Colonic mucosa (tissue), 4 donors: ENCODE results near the gene WBP4. TPM values are rescaled to one million over a fixed set of nuclear protein-coding genes. Genes with fewer than 3 reads are reported as not detected.

Source experiments
- DNase-seq: peaks from one replicate; pipeline ENCODE4 v3.0.0-alpha.2; 2020
- H3K27ac ChIP-seq: fragments of 200-600 bp; one replicate; pipeline ENCODE4 v1.8.0; 2021
- H3K27me3 ChIP-seq: fragments of 200-600 bp; one replicate; pipeline ENCODE4 v1.8.0; 2021
- H3K36me3 ChIP-seq: fragments of 200-600 bp; one replicate; pipeline ENCODE4 v1.8.0; 2021
- H3K4me1 ChIP-seq: fragments of 200-600 bp; one replicate; pipeline ENCODE4 v1.8.0; 2021; ENCODE audit warnings: mild to moderate bottlenecking
- H3K4me3 ChIP-seq: fragments of 200-600 bp; one replicate; pipeline ENCODE4 v1.8.0; 2021
- H3K9ac ChIP-seq, 2 donors: one replicate each; pipeline ENCODE4 v1.7.0; 2013; ENCODE audit warnings: control low read depth in 2 of 2, low read depth in 2 of 2, low read length in 2 of 2
- H3K9me3 ChIP-seq: fragments of 200-600 bp; one replicate; pipeline ENCODE4 v1.8.0; 2021
- intact Hi-C: fragments of 100-400 bp; cut with DNase I; formaldehyde crosslinking; loops from one replicate; pipeline ENCODE4 v1.14.1; 2022
- total RNA-seq, 2 donors: library from RNA; stranded (reverse); fragmentation: NEBNext Ultra II Directional in 1 of 2; extraction: Animal tissue kit (Norgen Biotek cat#: 25700) in 1 of 2; gene quantifications; one replicate each; pipeline ENCODE4 v1.2.1, GENCODE V29; 2021
- TF ChIP-seq, protein P1 (sequence below): fragments of 200-600 bp; IDR thresholded peaks from one replicate; pipeline ENCODE4 v1.8.0; 2022; ENCODE audit warnings: antibody characterized with exemption, mild to moderate bottlenecking
- donor health status: healthy.
- donor health status: DM: no; HTN: no; CAD: no.
- donor health status: DM: no; HTN: no; CAD: no.

The WBP4 gene
- total RNA-seq, 2 donors from 2014 or later, result 5.8 to 7.5 TPM

DNA sequence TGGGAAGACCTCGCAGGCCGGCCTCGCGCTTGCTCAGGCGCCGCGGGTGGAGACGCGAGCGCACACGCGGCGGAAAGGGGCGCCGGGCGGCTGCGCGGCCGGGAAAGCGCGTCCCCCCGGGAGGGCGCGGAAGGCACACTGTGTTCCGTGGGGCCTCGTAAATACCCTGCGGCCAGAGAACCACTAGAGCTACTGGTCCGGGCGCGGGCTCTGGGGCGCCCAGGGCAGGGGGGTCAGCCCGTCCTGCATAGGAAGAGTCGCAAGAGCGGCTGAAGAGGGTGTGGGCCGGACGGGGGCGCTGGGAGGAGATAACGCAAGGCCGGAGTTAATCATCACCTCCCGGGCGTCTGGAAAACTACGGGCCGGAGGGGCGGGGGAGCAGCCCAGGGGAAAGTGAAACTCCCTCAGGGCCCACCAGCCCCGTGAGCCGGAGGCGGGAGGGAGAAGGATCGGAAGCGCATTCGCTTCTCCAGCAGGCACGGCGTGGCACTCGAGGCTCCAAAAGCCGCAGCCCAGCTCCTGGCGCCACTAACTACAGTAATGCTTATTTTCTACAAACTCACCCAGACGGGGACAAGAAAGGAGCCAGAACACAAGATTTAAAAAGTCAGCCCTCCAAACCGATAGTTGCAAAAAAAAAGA lies 1.1 kb upstream of the WBP4 start:
- TF ChIP-seq, protein P1, sequence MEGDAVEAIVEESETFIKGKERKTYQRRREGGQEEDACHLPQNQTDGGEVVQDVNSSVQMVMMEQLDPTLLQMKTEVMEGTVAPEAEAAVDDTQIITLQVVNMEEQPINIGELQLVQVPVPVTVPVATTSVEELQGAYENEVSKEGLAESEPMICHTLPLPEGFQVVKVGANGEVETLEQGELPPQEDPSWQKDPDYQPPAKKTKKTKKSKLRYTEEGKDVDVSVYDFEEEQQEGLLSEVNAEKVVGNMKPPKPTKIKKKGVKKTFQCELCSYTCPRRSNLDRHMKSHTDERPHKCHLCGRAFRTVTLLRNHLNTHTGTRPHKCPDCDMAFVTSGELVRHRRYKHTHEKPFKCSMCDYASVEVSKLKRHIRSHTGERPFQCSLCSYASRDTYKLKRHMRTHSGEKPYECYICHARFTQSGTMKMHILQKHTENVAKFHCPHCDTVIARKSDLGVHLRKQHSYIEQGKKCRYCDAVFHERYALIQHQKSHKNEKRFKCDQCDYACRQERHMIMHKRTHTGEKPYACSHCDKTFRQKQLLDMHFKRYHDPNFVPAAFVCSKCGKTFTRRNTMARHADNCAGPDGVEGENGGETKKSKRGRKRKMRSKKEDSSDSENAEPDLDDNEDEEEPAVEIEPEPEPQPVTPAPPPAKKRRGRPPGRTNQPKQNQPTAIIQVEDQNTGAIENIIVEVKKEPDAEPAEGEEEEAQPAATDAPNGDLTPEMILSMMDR, result no peak
- DNase-seq, result peak; percentile 93
- Histone ChIP-seq H3K9me3 (no peaks in the 10 kb centered on the region), H3K27me3 (no peaks in the 10 kb centered on the region), H3K9ac (peak overlapping the region; percentile 93 to 98), H3K4me3 (peak overlapping the region; percentile 64), H3K4me1 (peaks cover 27% of the 10 kb centered on the region), H3K36me3 (no peaks in the 10 kb centered on the region), H3K27ac (peak overlapping the region; percentile 96)
- intact Hi-C loops, result no loop called here

DNA sequence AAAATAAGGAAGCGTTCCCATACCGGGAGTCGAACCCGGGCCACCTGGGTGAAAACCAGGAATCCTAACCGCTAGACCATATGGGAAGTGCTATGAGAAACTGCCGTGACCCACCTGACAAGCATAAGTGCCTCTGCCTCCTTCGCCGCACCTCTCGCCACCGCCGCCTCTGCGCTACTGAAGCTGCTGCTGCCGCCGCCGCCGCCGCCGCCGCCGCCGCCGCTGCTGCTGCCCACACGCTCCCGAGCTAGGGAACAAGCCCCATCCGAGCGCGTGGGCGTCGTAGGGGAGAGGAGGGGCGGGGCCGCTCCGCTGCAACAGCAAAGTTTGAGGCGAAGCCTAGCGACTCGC lies 610 bp upstream of the WBP4 start:
- intact Hi-C loops, result no loop called here
- peak overlapping the region; percentile 93 to 98 for H3K9ac ChIP-seq
- H3K4me3 ChIP-seq, result peak overlapping the region; percentile 64
- H3K27me3 ChIP-seq, result no peaks in the 10 kb centered on the region
- TF ChIP-seq, protein P1, result no peak
- peak; percentile 79 for DNase-seq
- H3K36me3 ChIP-seq, result no peaks in the 10 kb centered on the region
- H3K27ac ChIP-seq, result peak overlapping the region; percentile 96
- no peaks in the 10 kb centered on the region for H3K9me3 ChIP-seq
- H3K4me1 ChIP-seq, result peaks cover 24% of the 10 kb centered on the region

DNA sequence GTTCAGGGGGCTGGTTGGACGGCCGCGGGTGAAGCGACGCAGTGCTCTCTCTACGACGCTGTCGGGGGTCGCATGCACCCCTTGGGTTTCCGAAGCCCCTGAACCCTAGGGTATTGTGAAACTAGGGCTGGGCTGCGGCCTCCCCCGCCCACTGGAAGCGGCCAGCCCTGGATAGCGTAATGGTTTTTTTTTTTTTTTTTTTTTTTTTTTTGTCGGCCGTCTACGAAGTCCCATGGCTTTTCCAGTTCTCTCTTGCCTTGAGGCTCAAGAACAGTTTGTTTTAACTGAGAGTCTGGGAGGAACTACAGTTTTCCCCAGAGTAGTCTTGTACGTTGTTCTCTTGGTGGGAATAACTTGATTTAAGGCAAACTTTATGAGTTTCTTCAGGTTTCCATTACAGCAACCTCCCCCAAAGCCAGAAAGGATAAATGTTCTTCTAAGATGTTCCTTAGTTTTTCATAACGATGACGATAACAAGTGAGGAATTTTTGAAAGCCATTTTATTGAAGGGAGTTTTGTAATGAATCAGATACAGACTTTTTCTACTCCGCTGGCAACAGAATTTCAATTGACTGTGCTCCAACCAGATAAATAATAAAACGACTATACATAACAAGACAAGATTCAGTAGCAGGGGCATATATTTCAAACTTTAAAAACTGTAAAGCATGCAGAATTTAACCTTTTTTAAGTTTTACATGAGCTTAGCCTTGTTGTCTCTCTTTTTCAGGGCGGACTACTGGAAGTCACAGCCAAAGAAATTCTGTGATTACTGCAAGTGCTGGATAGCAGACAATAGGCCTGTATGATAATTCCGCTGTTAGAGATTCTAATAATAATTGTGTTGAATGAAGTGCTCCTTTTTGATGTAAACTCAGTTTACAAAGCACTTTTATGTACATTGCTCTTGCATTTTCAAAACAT lies 867 bp downstream of the WBP4 start:
- H3K36me3 ChIP-seq, result peaks cover 5% of the 10 kb centered on the region
- no peak for DNase-seq
- H3K27me3 ChIP-seq, result no peaks in the 10 kb centered on the region
- TF ChIP-seq, protein P1, result no peak
- H3K4me1 ChIP-seq, result peaks cover 24% of the 10 kb centered on the region
- peak overlapping the region; percentile 64 for H3K4me3 ChIP-seq
- intact Hi-C loops, result no loop called here
- H3K9ac ChIP-seq, result peak overlapping the region; percentile 93 to 98
- H3K27ac ChIP-seq, result peak overlapping the region; percentile 96
- H3K9me3 ChIP-seq, result no peaks in the 10 kb centered on the region

DNA sequence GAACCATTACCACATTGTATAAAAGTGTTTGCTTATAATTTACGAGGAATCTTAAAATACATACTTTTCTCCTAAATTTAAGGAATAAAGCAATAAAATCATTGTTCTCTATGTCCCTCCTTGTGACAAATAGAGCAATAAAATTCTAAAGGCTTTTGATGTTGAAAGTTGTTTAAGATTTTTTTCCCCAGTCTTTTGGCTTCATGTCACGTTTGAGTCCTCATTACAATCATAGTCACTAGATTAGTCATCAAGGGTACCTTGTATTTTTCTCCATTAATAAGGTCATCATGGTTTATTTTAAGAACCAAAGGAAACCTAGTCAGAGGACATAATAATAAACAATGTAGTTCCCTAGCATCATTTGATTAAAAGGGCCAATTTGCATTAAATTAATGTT lies 3.2 kb downstream of the WBP4 start:
- no peak for DNase-seq
- H3K36me3 ChIP-seq, result peaks cover 8% of the 10 kb centered on the region
- H3K4me1 ChIP-seq, result peaks cover 14% of the 10 kb centered on the region
- TF ChIP-seq, protein P1, result no peak
- H3K27ac ChIP-seq, result peak overlapping the region; percentile 42
- H3K9me3 ChIP-seq, result no peaks in the 10 kb centered on the region
- H3K27me3 ChIP-seq, result no peaks in the 10 kb centered on the region
- intact Hi-C loops, result no loop called here
- H3K4me3 ChIP-seq, result no peak overlapping the region
- no peak overlapping the region for H3K9ac ChIP-seq

DNA sequence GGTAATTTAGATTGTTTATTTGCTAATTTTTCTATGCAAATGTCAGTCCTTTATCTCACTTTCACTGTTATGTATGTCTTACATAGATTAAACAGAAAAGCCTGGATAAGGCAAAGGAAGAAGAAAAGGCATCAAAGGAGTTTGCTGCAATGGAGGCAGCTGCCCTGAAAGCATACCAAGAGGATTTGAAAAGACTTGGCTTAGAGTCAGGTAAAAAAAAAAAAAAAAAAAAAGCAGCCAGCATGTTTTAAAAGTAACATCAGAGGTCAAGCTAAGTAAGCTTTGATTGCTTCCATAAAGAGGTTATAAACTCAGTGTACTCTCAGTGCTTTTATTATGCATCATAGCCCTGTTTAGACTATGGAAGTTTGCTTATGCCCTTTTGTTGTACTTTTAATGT lies 3.8 kb downstream of the WBP4 start:
- H3K36me3 ChIP-seq, result peaks cover 8% of the 10 kb centered on the region
- H3K9me3 ChIP-seq, result no peaks in the 10 kb centered on the region
- no peak overlapping the region for H3K9ac ChIP-seq
- peaks cover 14% of the 10 kb centered on the region for H3K4me1 ChIP-seq
- peak overlapping the region; percentile 42 for H3K27ac ChIP-seq
- TF ChIP-seq, protein P1, result no peak
- no peaks in the 10 kb centered on the region for H3K27me3 ChIP-seq
- no peak for DNase-seq
- intact Hi-C loops, result no loop called here
- no peak overlapping the region for H3K4me3 ChIP-seq
